ENCODE data around the gene LRRC8A. TPM values are rescaled to one million over a fixed set of nuclear protein-coding genes. Genes with fewer than 3 reads are reported as not detected.
"Not testable (repeated sequence)": the region's sequence is repeated elsewhere in the genome, so short reads cannot be mapped to it uniquely, and the experiment has no call there.

LRRC8A gene
- 14.6 TPM for polyA plus RNA-seq (2012; ENCODE audit: insufficient read depth, insufficient read length)

- H3K4me3 ChIP-seq (ENCODE audit: low read length) = peak within 1 kb of the TSS; percentile 96
- peak; percentile 94 for DNase-seq (ENCODE audit: low read depth, low spot score)
Measured at GRCh38 chr9:128881884-128882676, at the start of gene LRRC8A, which contains the start of gene KYAT1. Gene LRRC8A, plus strand, starts transcription at chr9:128882133. Its CDS starts 25,032 bp downstream, at chr9:128907165. Gene KYAT1, minus strand, starts transcription at chr9:128881950. Its CDS starts 36,545 bp downstream, at chr9:128845405.

GRCh38 chr9:128833696-128834095 lies 48.2 kb upstream of the LRRC8A start:
- DNase-seq (ENCODE audit: low read depth, low spot score) = no peak
- no peak overlapping the region for H3K4me3 ChIP-seq (ENCODE audit: low read length)

GRCh38 chr9:128835246-128836210 lies 46.4 kb upstream of the LRRC8A start:
- no peak overlapping the region for H3K4me3 ChIP-seq (ENCODE audit: low read length)
- no peak for DNase-seq (ENCODE audit: low read depth, low spot score)

GRCh38 chr9:128836509-128837145 lies 45.3 kb upstream of the LRRC8A start:
- DNase-seq (ENCODE audit: low read depth, low spot score) = no peak
- no peak overlapping the region for H3K4me3 ChIP-seq (ENCODE audit: low read length)

GRCh38 chr9:128838338-128838737 lies 43.6 kb upstream of the LRRC8A start:
- no peak for DNase-seq (ENCODE audit: low read depth, low spot score)
- H3K4me3 ChIP-seq (ENCODE audit: low read length) = no peak overlapping the region

GRCh38 chr9:128840524-128840923 lies 41.4 kb upstream of the LRRC8A start:
- DNase-seq (ENCODE audit: low read depth, low spot score) = no peak

GRCh38 chr9:128841694-128842492 lies 40.0 kb upstream of the LRRC8A start:
- no peak for DNase-seq (ENCODE audit: low read depth, low spot score)
- no peak overlapping the region for H3K4me3 ChIP-seq (ENCODE audit: low read length)

More at GRCh38 chr9:128840524-128840923, 41.4 kb upstream of the LRRC8A start:
- H3K4me3 ChIP-seq (ENCODE audit: low read length) = no peak overlapping the region

GRCh38 chr9:128843171-128843570 lies 38.8 kb upstream of the LRRC8A start:
- H3K4me3 ChIP-seq (ENCODE audit: low read length); DNase-seq (ENCODE audit: low read depth, low spot score): not testable (repeated sequence)

GRCh38 chr9:128845186-128845931 lies 36.6 kb upstream of the LRRC8A start:
- no peak overlapping the region for H3K4me3 ChIP-seq (ENCODE audit: low read length)
- DNase-seq (ENCODE audit: low read depth, low spot score) = no peak

GRCh38 chr9:128846680-128847030 lies 35.3 kb upstream of the LRRC8A start:
- no peak overlapping the region for H3K4me3 ChIP-seq (ENCODE audit: low read length)
- no peak for DNase-seq (ENCODE audit: low read depth, low spot score)

- no peak for DNase-seq (ENCODE audit: low read depth, low spot score)
Measured at GRCh38 chr9:128847803-128848202, 34.1 kb upstream of the LRRC8A start.

GRCh38 chr9:128851024-128851423 lies 30.9 kb upstream of the LRRC8A start:
- H3K4me3 ChIP-seq (ENCODE audit: low read length); DNase-seq (ENCODE audit: low read depth, low spot score): not testable (repeated sequence)

More at GRCh38 chr9:128847803-128848202, 34.1 kb upstream of the LRRC8A start:
- no peak overlapping the region for H3K4me3 ChIP-seq (ENCODE audit: low read length)

- peak; percentile 29 for DNase-seq (ENCODE audit: low read depth, low spot score)
- H3K4me3 ChIP-seq (ENCODE audit: low read length) = not testable (repeated sequence)
Measured at GRCh38 chr9:128851779-128852600, 29.9 kb upstream of the LRRC8A start.

- H3K4me3 ChIP-seq (ENCODE audit: low read length); DNase-seq (ENCODE audit: low read depth, low spot score): not testable (repeated sequence)
Measured at GRCh38 chr9:128852646-128853045, 29.3 kb upstream of the LRRC8A start.

- DNase-seq (ENCODE audit: low read depth, low spot score); H3K4me3 ChIP-seq (ENCODE audit: low read length): not testable (repeated sequence)
Measured at GRCh38 chr9:128854454-128854853, 27.5 kb upstream of the LRRC8A start.

GRCh38 chr9:128858476-128858875 lies 23.5 kb upstream of the LRRC8A start:
- not testable (repeated sequence) for DNase-seq (ENCODE audit: low read depth, low spot score); H3K4me3 ChIP-seq (ENCODE audit: low read length)

- DNase-seq (ENCODE audit: low read depth, low spot score) = no peak
- H3K4me3 ChIP-seq (ENCODE audit: low read length) = no peak overlapping the region
Measured at GRCh38 chr9:128860937-128861336, 21.0 kb upstream of the LRRC8A start.

Measured in Jurkat, Clone E6-1 (cell line).